Glutamatergic neuron (in vitro differentiated cells): ENCODE measurements around the gene ISLR. TPM values are rescaled to one million over a fixed set of nuclear protein-coding genes. Genes with fewer than 3 reads are reported as not detected.
A peak's percentile ranks its signal among the peaks of the same experiment; 100 is the strongest.

Experiments
- DNase-seq: peaks from one replicate; pipeline ENCODE4 v3.0.0; 2022
- H3K27ac Mint-ChIP-seq: one replicate; pipeline ENCODE4 v1.8.0; 2020; ENCODE audit warnings: mild to moderate bottlenecking, mixed read lengths, inconsistent platforms; ENCODE audit not compliant: unreplicated experiment
- H3K27me3 Mint-ChIP-seq: one replicate; pipeline ENCODE4 v1.8.0; 2020; ENCODE audit warnings: mild to moderate bottlenecking, moderate library complexity, mixed read lengths, inconsistent platforms; ENCODE audit not compliant: unreplicated experiment
- H3K36me3 Mint-ChIP-seq: one replicate; pipeline ENCODE4 v1.8.0; 2020; ENCODE audit warnings: mild to moderate bottlenecking, mixed read lengths, inconsistent platforms; ENCODE audit not compliant: unreplicated experiment
- H3K4me1 Mint-ChIP-seq: one replicate; pipeline ENCODE4 v1.8.0; 2020; ENCODE audit warnings: mild to moderate bottlenecking, low read depth, mixed read lengths, inconsistent platforms; ENCODE audit not compliant: unreplicated experiment
- H3K4me3 Mint-ChIP-seq: one replicate; pipeline ENCODE4 v1.8.0; 2020; ENCODE audit warnings: mild to moderate bottlenecking, mixed read lengths, inconsistent platforms; ENCODE audit not compliant: unreplicated experiment
- H3K9me3 Mint-ChIP-seq: one replicate; pipeline ENCODE4 v1.8.0; 2020; ENCODE audit warnings: mild to moderate bottlenecking, moderate library complexity, mixed read lengths, inconsistent platforms; ENCODE audit not compliant: unreplicated experiment
- total RNA-seq: library from RNA; stranded (reverse); fragmentation: NEBNext Ultra II Directional; extraction: Animal tissue kit (Norgen Biotek cat#: 25700); gene quantifications from one replicate; pipeline ENCODE4 v1.2.1, GENCODE V29; 2021; ENCODE audit not compliant: unreplicated experiment
- TF ChIP-seq, protein P1 (sequence below): fragments of 200-600 bp; sonication (generic); IDR thresholded peaks from one replicate; pipeline ENCODE4 v1.5.0; 2021; ENCODE audit not compliant: partially characterized antibody, unreplicated experiment

The ISLR gene
- total RNA-seq, 1 donor from 2014 or later: 1.2 TPM

DNA sequence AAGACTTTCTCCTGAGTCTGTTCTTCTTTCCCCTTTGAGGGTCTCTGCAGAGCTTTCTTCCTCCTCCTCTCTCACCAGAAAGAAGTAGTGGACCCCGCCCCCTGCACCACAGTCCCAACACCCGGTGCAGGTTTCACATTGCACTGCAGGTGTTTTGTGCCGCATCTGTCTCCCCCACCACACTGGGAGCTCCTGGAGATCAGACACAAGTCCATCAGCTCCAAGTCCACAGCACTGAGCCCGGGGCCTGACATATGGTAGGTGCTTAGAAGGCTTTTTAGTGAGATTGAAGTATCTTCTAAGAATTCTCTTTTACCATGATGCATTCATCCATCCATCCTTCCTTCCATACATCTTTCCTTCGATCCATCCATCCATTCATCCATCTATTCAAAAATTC is 19.2 kb downstream of the ISLR start:
- no peaks in the 10 kb centered on the region for H3K36me3 Mint-ChIP-seq
- TF ChIP-seq, protein P1, sequence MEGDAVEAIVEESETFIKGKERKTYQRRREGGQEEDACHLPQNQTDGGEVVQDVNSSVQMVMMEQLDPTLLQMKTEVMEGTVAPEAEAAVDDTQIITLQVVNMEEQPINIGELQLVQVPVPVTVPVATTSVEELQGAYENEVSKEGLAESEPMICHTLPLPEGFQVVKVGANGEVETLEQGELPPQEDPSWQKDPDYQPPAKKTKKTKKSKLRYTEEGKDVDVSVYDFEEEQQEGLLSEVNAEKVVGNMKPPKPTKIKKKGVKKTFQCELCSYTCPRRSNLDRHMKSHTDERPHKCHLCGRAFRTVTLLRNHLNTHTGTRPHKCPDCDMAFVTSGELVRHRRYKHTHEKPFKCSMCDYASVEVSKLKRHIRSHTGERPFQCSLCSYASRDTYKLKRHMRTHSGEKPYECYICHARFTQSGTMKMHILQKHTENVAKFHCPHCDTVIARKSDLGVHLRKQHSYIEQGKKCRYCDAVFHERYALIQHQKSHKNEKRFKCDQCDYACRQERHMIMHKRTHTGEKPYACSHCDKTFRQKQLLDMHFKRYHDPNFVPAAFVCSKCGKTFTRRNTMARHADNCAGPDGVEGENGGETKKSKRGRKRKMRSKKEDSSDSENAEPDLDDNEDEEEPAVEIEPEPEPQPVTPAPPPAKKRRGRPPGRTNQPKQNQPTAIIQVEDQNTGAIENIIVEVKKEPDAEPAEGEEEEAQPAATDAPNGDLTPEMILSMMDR: no peak
- DNase-seq: no peak
- H3K9me3 Mint-ChIP-seq: peaks cover 5% of the 10 kb centered on the region
- peaks cover 8% of the 10 kb centered on the region for H3K27me3 Mint-ChIP-seq
- peaks cover 13% of the 10 kb centered on the region for H3K4me1 Mint-ChIP-seq
- peak overlapping the region; percentile 21 for H3K4me3 Mint-ChIP-seq
- H3K27ac Mint-ChIP-seq: no peak overlapping the region

DNA sequence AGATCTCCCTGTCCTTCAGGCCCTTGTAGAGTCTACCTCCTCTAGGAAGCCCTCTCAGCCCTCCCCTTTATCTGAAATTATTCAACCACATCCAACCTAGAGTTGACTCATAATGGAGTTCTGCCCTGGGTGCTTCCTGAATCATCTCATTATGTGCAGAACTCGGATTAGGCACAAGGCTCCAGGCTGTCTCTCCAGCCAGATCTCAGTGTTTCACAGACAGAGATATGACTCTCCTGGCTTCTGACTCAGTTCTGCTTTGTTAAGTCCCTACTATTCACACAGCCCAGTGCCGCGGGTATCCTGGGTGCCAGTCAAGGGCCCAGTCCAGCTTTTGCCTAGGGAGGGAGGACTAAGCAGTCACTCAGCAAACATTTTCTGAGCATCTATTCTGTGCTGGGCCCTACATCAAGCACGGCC is 19.8 kb downstream of the ISLR start:
- no peak overlapping the region for H3K27ac Mint-ChIP-seq
- no peaks in the 10 kb centered on the region for H3K36me3 Mint-ChIP-seq
- H3K4me1 Mint-ChIP-seq: peaks cover 13% of the 10 kb centered on the region
- DNase-seq: no peak
- H3K27me3 Mint-ChIP-seq: peaks cover 8% of the 10 kb centered on the region
- TF ChIP-seq, protein P1: no peak
- H3K9me3 Mint-ChIP-seq: peaks cover 5% of the 10 kb centered on the region
- H3K4me3 Mint-ChIP-seq: no peak overlapping the region

DNA sequence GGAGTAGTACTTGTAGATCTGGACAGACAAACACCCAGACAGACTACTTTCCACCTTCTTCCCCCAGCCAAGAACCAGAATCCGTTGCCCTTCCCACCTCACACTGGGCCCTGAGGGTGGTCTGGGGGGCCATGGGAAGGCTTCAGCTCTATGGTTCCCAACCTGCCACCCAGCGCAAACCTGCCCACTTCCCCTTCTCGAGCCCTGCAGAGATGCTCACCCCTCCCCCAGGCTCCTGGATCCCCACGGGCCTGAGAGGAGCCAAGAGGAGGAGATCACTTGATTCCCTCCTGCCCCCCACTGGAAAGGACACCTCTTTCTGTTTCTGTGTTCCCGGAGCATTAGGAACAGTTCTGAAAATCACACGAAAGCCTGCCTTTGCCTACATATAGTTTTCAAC is 20.4 kb downstream of the ISLR start:
- no peak for DNase-seq
- Mint-ChIP-seq H3K9me3 (peaks cover 7% of the 10 kb centered on the region), H3K4me3 (no peak overlapping the region), H3K27me3 (peaks cover 8% of the 10 kb centered on the region), H3K27ac (no peak overlapping the region), H3K4me1 (peaks cover 13% of the 10 kb centered on the region), H3K36me3 (no peaks in the 10 kb centered on the region)
- TF ChIP-seq, protein P1: no peak

DNA sequence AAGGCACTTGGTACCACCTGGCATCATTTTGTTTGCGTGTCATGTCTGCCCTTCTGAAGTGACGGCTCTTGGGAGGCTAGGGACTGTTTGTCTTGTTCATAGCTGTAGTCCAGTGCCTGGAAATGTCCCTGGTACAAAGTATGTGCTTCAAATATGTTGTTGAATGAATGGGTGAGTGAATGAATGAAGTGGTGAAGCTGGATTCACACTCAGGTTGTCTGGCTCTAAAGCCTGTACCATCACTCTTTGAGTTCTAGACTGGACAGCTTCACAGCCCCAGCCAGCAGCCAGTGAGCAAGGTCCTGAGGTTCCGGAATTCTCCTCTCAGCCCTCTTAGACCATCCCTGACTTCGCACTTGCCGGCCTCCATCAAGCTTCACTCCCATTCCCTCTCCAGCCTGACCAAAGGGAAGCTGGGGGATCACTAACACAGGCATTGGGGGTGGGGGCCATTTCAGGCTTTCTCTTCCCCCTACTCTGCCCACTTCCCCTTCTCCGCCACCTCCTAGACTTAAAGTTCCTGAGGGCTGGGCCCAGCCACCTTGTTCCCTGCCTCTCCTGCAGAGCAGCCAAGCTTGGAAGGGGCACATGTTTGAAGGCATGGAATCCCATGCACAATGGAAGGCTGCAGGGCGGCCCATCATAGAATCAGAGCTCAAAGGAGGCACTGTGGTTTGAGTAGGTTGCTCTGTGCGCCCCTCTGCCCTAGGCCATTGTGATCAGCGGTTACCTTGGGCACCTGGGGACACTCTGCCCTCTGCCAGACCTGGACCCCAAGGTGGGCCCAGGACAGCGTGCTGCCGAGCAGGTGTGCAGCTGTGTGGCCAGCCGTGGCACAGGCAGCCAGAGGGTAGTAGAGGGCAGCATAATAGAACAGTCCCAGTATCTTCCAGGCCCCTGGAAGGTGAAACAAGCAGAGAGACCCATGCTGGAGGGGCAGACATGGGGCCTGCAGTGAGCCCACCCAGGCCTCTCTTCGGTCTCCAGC is 21.4 kb downstream of the ISLR start:
- DNase-seq: no peak
- TF ChIP-seq, protein P1: no peak
- Mint-ChIP-seq H3K4me1 (peaks cover 13% of the 10 kb centered on the region), H3K4me3 (no peak overlapping the region), H3K9me3 (peaks cover 7% of the 10 kb centered on the region), H3K27me3 (peaks cover 8% of the 10 kb centered on the region), H3K36me3 (no peaks in the 10 kb centered on the region), H3K27ac (no peak overlapping the region)

DNA sequence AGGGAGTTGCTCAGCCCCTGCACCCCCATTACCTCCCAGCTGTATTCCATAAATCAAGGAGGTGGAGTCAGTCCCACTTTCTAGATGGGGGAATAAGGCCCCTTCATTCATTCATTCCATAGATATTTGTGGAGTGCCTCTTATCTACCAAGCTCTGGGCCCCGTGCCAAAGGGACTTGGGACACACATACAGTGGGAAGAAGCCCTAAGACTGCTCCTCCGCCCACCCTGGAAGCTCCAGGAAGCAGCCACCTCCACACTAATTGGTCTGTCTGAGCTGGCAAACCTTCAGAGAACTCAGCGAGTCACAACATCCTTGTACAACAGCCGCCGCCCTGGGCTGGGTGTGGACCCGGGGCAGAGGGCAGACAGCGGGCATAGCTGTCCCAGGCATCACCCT is 22.7 kb downstream of the ISLR start:
- TF ChIP-seq, protein P1: no peak
- DNase-seq: no peak
- Mint-ChIP-seq H3K27ac (no peak overlapping the region), H3K36me3 (no peaks in the 10 kb centered on the region), H3K4me3 (no peak overlapping the region), H3K27me3 (peaks cover 6% of the 10 kb centered on the region), H3K4me1 (peaks cover 20% of the 10 kb centered on the region), H3K9me3 (peaks cover 5% of the 10 kb centered on the region)
